ENCODE results near the gene RASSF1. TPM values are rescaled to one million over a fixed set of nuclear protein-coding genes. Genes with fewer than 3 reads are reported as not detected.

RASSF1 gene
- total and polyA plus RNA-seq, 2 of the 13 experiments (the other 11 are each of a cell fraction or from before 2014, with no cell fraction given): 10.2 to 27.5 TPM

DNA sequence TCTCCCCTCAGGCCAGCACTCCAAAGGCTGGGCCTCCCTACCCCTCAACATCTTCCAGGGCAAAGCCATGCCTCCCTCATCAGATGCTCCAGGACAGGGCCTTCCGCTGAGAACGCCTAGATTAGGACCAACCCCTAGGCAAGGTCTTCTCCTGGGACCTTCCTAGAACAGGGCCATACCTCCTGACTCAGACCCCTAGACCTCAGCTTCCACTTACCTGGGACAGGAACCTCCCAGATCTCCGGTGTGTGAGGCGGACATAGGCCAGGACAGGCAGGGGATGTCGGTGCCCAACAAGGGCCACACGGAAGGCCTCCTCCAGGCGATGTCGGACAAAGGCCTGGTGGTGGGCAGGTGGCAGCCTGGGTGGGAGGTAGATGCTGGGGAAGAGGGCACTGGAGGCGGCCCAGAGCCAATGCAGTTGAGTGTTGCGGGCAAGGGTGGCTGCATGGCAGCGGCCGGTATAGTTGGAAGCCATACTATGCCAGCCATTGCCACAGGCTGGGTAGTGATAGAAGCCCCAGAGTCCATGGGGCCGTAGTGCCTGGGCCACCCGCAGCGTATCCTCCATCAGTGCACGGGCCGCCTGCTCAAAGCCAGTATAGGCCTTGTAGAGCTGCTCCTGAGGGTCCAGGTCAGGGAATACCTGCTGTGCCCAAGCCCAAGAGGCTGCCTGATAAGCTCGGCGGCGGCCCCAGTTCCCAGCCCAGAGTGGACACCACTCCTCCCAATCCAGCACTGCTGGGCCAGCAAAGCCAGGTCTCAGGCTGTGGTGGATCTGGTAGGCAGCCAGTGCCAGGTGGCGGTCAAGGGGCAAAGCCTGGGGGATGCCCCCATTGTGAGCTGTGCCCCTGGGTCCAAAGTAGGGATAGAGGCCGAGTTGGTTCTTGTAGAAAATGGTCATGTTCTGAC, 45.9 kb downstream of the RASSF1 start:
- TF ChIP-seq MAF1 (CRISPR knock-in tag; IDR thresholded peaks at IDR 0.05; ENCODE audit: borderline replicate concordance) (no peak), ZC3H13 (CRISPR knock-in tag; IDR thresholded peaks at IDR 0.05) (peak; percentile 62; the same call in 1 of the 2 replicates)
- no peak overlapping the region for H3K4me2 ChIP-seq (ENCODE audit: low read depth, low read length)
- no peaks in the 10 kb centered on the region for H4K20me1 ChIP-seq (ENCODE audit: insufficient read depth, low read length)
- H2AFZ ChIP-seq (ENCODE audit: low read length): no peak overlapping the region
- DNase-seq (ENCODE audit: low spot score) (no peak), FAIRE-seq (no peak), ATAC-seq (no peak)
- no TSS peak for BruUV-seq (replicated peaks)
- WGBS (ENCODE audit: low lambda C conversion rate): 92% methylated on average over 8 of the region's 22 CpGs
- in situ Hi-C loops (cut with HindIII; ENCODE audit: extremely low pct_ligation_motif_present, low pct_unique_long_range_greater_than_20kb): no loop called here
- ChIA-PET CTCF (ENCODE audit: low intra/inter-chr PET ratio, low total read pairs) (no interaction called here), POLR2A (interaction anchor here (1.2 to 3.4 kb wide), 2 partner anchors 31 to 34 kb away, joined by 4 to 25 read pairs; no protein-coding TSS in a partner anchor)
- H3K4me1 ChIP-seq (ENCODE audit: insufficient read depth, low read length): peaks cover 46% of the 10 kb centered on the region
- H3K4me3 ChIP-seq (replicated peaks in 1 of 3; ENCODE audit: insufficient read depth in 1 of 3, low read depth in 2 of 3, low read length in 3 of 3): no peak overlapping the region
- no peak overlapping the region for H3K9ac ChIP-seq (ENCODE audit: insufficient read depth, low read depth, low read length)
- intact Hi-C loops (cut with micrococcal nuclease; ENCODE audit: unreplicated experiment): no loop called here
- peaks cover 7 to 10% of the 10 kb centered on the region in 2 experiments; a peak in 3 of 5 replicates for H3K36me3 ChIP-seq (replicated peaks in 1 of 2; ENCODE audit: control insufficient read depth in 1 of 2, insufficient read depth in 2 of 2, low read length in 2 of 2)
- no peaks in the 10 kb centered on the region for H3K9me3 ChIP-seq (ENCODE audit: low read length)
- H3K79me2 ChIP-seq (ENCODE audit: insufficient read depth, low read length): peaks cover 20% of the 10 kb centered on the region
- no peaks in the 10 kb centered on the region; a peak in 1 of 5 replicates for H3K27me3 ChIP-seq (ENCODE audit: control insufficient read depth in 1 of 2, insufficient read depth in 2 of 2, low read length in 2 of 2)
- H3K27ac ChIP-seq (ENCODE audit: extremely low read length, insufficient read depth, low read length): no peak overlapping the region

DNA sequence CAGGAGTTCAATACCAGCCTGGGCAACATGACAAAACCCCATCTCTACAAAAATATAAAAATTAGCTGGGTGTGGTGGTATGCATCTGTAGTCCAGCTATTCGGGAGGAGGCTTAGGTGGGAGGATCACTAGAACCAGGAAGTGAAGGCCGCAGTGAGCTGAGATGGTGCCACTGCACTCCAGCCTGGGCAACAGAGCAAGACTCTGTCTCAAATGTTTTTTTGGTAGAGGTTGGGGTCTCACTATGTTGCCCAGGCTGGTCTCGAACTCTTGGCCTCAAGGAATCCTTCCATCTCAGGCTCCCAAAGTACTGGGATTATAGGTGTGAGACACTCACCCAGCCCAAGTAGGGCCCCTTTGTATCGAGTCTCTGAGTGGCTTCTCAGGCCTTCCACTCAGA, 46.5 kb downstream of the RASSF1 start:
- no peak overlapping the region for H3K4me3 ChIP-seq (replicated peaks in 1 of 3; ENCODE audit: insufficient read depth in 1 of 3, low read depth in 2 of 3, low read length in 3 of 3)
- DNase-seq (ENCODE audit: low spot score) (no peak), ATAC-seq (no peak), FAIRE-seq (no peak)
- no TSS peak for BruUV-seq (replicated peaks)
- intact Hi-C loops (cut with micrococcal nuclease; ENCODE audit: unreplicated experiment): no loop called here
- peaks cover 12 to 17% of the 10 kb centered on the region in 2 experiments for H3K36me3 ChIP-seq (replicated peaks in 1 of 2; ENCODE audit: control insufficient read depth in 1 of 2, insufficient read depth in 2 of 2, low read length in 2 of 2)
- H3K9ac ChIP-seq (ENCODE audit: insufficient read depth, low read depth, low read length): no peak overlapping the region
- H3K27me3 ChIP-seq (ENCODE audit: control insufficient read depth in 1 of 2, insufficient read depth in 2 of 2, low read length in 2 of 2): no peaks in the 10 kb centered on the region; a peak in 1 of 5 replicates
- ChIA-PET POLR2A (interaction anchor here (1.2 to 3.4 kb wide), 3 partner anchors 8 to 34 kb away, joined by 4 to 36 read pairs (median 25); partner anchors contain the start of gene HYAL1), CTCF (ENCODE audit: low intra/inter-chr PET ratio, low total read pairs) (no interaction called here)
- H3K4me2 ChIP-seq (ENCODE audit: low read depth, low read length): no peak overlapping the region
- H3K27ac ChIP-seq (ENCODE audit: extremely low read length, insufficient read depth, low read length): peak overlapping the region; percentile 72
- 95% methylated on average over 3 of the region's 4 CpGs for WGBS (ENCODE audit: low lambda C conversion rate)
- no peak overlapping the region for H2AFZ ChIP-seq (ENCODE audit: low read length)
- H3K4me1 ChIP-seq (ENCODE audit: insufficient read depth, low read length): peaks cover 44% of the 10 kb centered on the region
- no peak for TF ChIP-seq SIN3B (IDR thresholded peaks at IDR 0.05; ENCODE audit: low read length)
- peak; percentile 61; the same call in 1 of the 2 replicates for TF ChIP-seq ZNF121 (CRISPR knock-in tag; IDR thresholded peaks at IDR 0.05)
- in situ Hi-C loops (cut with HindIII; ENCODE audit: extremely low pct_ligation_motif_present, low pct_unique_long_range_greater_than_20kb): no loop called here
- H4K20me1 ChIP-seq (ENCODE audit: insufficient read depth, low read length): no peaks in the 10 kb centered on the region
- H3K9me3 ChIP-seq (ENCODE audit: low read length): no peaks in the 10 kb centered on the region
- H3K79me2 ChIP-seq (ENCODE audit: insufficient read depth, low read length): peaks cover 20% of the 10 kb centered on the region
